ENCODE measurements around the gene CASK.

- TF ChIP-seq CTCF (IDR thresholded peaks at IDR 0.05; ENCODE audit: low read length) (no peak), EZH2 (IDR thresholded peaks at IDR 0.05; ENCODE audit: borderline replicate concordance, low read length) (no peak)
Observed at GRCh38 chrX:41607264-41607832, 316.0 kb downstream of the CASK start.

Data from OCI-LY1 (cell line).